ENCODE data around the gene PRKCE. TPM values are rescaled to one million over a fixed set of nuclear protein-coding genes. Genes with fewer than 3 reads are reported as not detected.

Gene PRKCE
- total RNA-seq, 1 donor from 2014 or later: 21.0 TPM

GRCh38 chr2:45716915-45717314 lies 65.4 kb downstream of the PRKCE start:
- H3K36me3 ChIP-seq (ENCODE audit: control insufficient read depth, insufficient read depth, low read length): no peaks in the 10 kb centered on the region
- no peak for DNase-seq (ENCODE audit: low read depth)

GRCh38 chr2:45720210-45720609 lies 68.7 kb downstream of the PRKCE start:
- Histone ChIP-seq H3K27me3 (ENCODE audit: control insufficient read depth, insufficient read depth, low read length) (no peaks in the 10 kb centered on the region), H3K36me3 (ENCODE audit: control insufficient read depth, insufficient read depth, low read length) (no peaks in the 10 kb centered on the region), H3K4me3 (ENCODE audit: low read depth, low read length) (no peak overlapping the region)
- TF ChIP-seq CTCF (IDR thresholded peaks at IDR 0.05; ENCODE audit: insufficient read depth, low read length, poor library complexity, severe bottlenecking): no peak
- no peak for DNase-seq (ENCODE audit: low read depth)

More at GRCh38 chr2:45716915-45717314, 65.4 kb downstream of the PRKCE start:
- Histone ChIP-seq H3K4me3 (ENCODE audit: low read depth, low read length) (no peak overlapping the region), H3K27me3 (ENCODE audit: control insufficient read depth, insufficient read depth, low read length) (no peaks in the 10 kb centered on the region)
- no peak for TF ChIP-seq CTCF (IDR thresholded peaks at IDR 0.05; ENCODE audit: insufficient read depth, low read length, poor library complexity, severe bottlenecking)

- Histone ChIP-seq H3K36me3 (ENCODE audit: control insufficient read depth, insufficient read depth, low read length) (no peaks in the 10 kb centered on the region), H3K27me3 (ENCODE audit: control insufficient read depth, insufficient read depth, low read length) (no peaks in the 10 kb centered on the region), H3K4me3 (ENCODE audit: low read depth, low read length) (no peak overlapping the region)
- DNase-seq (ENCODE audit: low read depth): no peak
- no peak for TF ChIP-seq CTCF (IDR thresholded peaks at IDR 0.05; ENCODE audit: insufficient read depth, low read length, poor library complexity, severe bottlenecking)
Measured at GRCh38 chr2:45721150-45721549, 69.7 kb downstream of the PRKCE start.

- no peak for TF ChIP-seq CTCF (IDR thresholded peaks at IDR 0.05; ENCODE audit: insufficient read depth, low read length, poor library complexity, severe bottlenecking)
- DNase-seq (ENCODE audit: low read depth): no peak
- Histone ChIP-seq H3K36me3 (ENCODE audit: control insufficient read depth, insufficient read depth, low read length) (no peaks in the 10 kb centered on the region), H3K4me3 (ENCODE audit: low read depth, low read length) (no peak overlapping the region), H3K27me3 (ENCODE audit: control insufficient read depth, insufficient read depth, low read length) (no peaks in the 10 kb centered on the region)
Measured at GRCh38 chr2:45722477-45722876, 71.0 kb downstream of the PRKCE start.

DNA sequence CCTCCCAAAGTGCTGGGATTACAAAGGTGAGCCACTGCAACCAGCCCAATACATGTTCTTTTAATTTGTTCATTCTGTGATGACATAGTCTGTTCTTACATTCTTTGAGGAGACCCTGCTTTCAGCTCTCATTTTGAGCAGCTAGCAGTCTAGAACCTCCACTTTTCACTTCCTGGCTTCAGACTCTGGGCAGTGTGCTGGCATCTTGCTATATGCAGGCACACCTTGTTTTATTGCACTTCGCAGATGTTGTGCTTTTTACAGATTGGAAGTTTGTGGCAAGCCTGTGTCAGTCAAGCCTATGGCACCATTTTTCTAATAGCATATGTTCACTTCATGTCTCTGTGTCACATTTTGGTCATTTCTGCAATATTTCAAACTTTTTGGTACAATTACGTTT lies 72.4 kb downstream of the PRKCE start:
- Histone ChIP-seq H3K4me3 (ENCODE audit: low read depth, low read length) (no peak overlapping the region), H3K36me3 (ENCODE audit: control insufficient read depth, insufficient read depth, low read length) (no peaks in the 10 kb centered on the region), H3K27me3 (ENCODE audit: control insufficient read depth, insufficient read depth, low read length) (no peaks in the 10 kb centered on the region)
- no peak for DNase-seq (ENCODE audit: low read depth)
- no peak for TF ChIP-seq CTCF (IDR thresholded peaks at IDR 0.05; ENCODE audit: insufficient read depth, low read length, poor library complexity, severe bottlenecking)

DNA sequence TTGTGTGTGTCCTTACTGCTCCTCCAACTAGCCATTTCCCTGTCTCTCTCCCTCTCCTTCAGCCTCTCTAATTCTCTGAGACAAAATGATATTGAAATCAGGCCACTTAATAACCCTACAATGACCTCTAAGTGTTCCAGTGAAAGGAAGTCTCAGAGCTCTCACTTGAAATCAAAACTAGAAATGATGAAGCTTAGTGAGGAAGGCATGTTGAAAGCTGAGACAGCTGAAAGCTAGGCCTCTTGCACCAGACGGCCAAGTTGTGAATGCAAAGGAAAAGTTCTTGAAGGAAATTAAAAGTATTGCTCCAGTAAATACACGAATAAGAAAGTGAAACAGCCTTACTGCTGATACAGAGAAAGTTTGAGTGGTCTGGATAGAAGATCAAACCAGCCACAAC lies 72.9 kb downstream of the PRKCE start:
- Histone ChIP-seq H3K27me3 (ENCODE audit: control insufficient read depth, insufficient read depth, low read length) (no peaks in the 10 kb centered on the region), H3K36me3 (ENCODE audit: control insufficient read depth, insufficient read depth, low read length) (no peaks in the 10 kb centered on the region), H3K4me3 (ENCODE audit: low read depth, low read length) (no peak overlapping the region)
- no peak for DNase-seq (ENCODE audit: low read depth)
- no peak for TF ChIP-seq CTCF (IDR thresholded peaks at IDR 0.05; ENCODE audit: insufficient read depth, low read length, poor library complexity, severe bottlenecking)
